ENCODE results near the gene TMEM163. TPM values are rescaled to one million over a fixed set of nuclear protein-coding genes. Genes with fewer than 3 reads are reported as not detected.
"Not testable (repeated sequence)": the region's sequence is repeated elsewhere in the genome, so short reads cannot be mapped to it uniquely, and the experiment has no call there.

Gene TMEM163
- polyA plus RNA-seq, 1 experiment, result not detected

GRCh38 chr2:134728163-134728562 lies 9.4 kb upstream of the TMEM163 start:
- no peak for DNase-seq (ENCODE audit: low read depth)
- no peak for TF ChIP-seq CTCF (IDR thresholded peaks at IDR 0.05; ENCODE audit: insufficient read depth, low read depth, low read length)
- H3K27me3 ChIP-seq (ENCODE audit: control insufficient read depth, insufficient read depth, low read length), result no peaks in the 10 kb centered on the region; the same call in 1 of the 2 replicates
- ChIA-PET POLR2A (no interaction called here), CTCF (no interaction called here)
- no peak overlapping the region for H3K4me3 ChIP-seq (ENCODE audit: low read depth, low read length)
- H3K36me3 ChIP-seq (ENCODE audit: control insufficient read depth, insufficient read depth, low read length), result no peaks in the 10 kb centered on the region

GRCh38 chr2:134727385-134727784 lies 8.6 kb upstream of the TMEM163 start:
- POLR2A ChIA-PET, result no interaction called here
- Histone ChIP-seq H3K27me3 (ENCODE audit: control insufficient read depth, insufficient read depth, low read length) (no peaks in the 10 kb centered on the region; the same call in 1 of the 2 replicates), H3K4me3 (ENCODE audit: low read depth, low read length) (no peak overlapping the region), H3K36me3 (ENCODE audit: control insufficient read depth, insufficient read depth, low read length) (no peaks in the 10 kb centered on the region)
- DNase-seq (ENCODE audit: low read depth), result no peak
- CTCF ChIA-PET, result no interaction called here
- no peak for TF ChIP-seq CTCF (IDR thresholded peaks at IDR 0.05; ENCODE audit: insufficient read depth, low read depth, low read length)

GRCh38 chr2:134726645-134727044 lies 7.8 kb upstream of the TMEM163 start:
- Histone ChIP-seq H3K36me3 (ENCODE audit: control insufficient read depth, insufficient read depth, low read length) (no peaks in the 10 kb centered on the region), H3K4me3 (ENCODE audit: low read depth, low read length) (no peak overlapping the region), H3K27me3 (ENCODE audit: control insufficient read depth, insufficient read depth, low read length) (no peaks in the 10 kb centered on the region; the same call in 1 of the 2 replicates)
- ChIA-PET CTCF (no interaction called here), POLR2A (no interaction called here)
- TF ChIP-seq CTCF (IDR thresholded peaks at IDR 0.05; ENCODE audit: insufficient read depth, low read depth, low read length), result no peak
- no peak for DNase-seq (ENCODE audit: low read depth)

GRCh38 chr2:134725876-134726275 lies 7.1 kb upstream of the TMEM163 start:
- no peak for TF ChIP-seq CTCF (IDR thresholded peaks at IDR 0.05; ENCODE audit: insufficient read depth, low read depth, low read length)
- no peak for DNase-seq (ENCODE audit: low read depth)
- POLR2A ChIA-PET, result no interaction called here
- Histone ChIP-seq H3K36me3 (ENCODE audit: control insufficient read depth, insufficient read depth, low read length) (no peaks in the 10 kb centered on the region), H3K27me3 (ENCODE audit: control insufficient read depth, insufficient read depth, low read length) (no peaks in the 10 kb centered on the region; the same call in 1 of the 2 replicates), H3K4me3 (ENCODE audit: low read depth, low read length) (no peak overlapping the region)
- CTCF ChIA-PET, result no interaction called here

- CTCF ChIA-PET, result no interaction called here
These were observed 5.5 kb upstream of the TMEM163 start for GRCh38 chr2:134724341-134724740.

GRCh38 chr2:134723742-134724141 lies 4.9 kb upstream of the TMEM163 start:
- CTCF ChIA-PET; H3K36me3 ChIP-seq (ENCODE audit: control insufficient read depth, insufficient read depth, low read length); POLR2A ChIA-PET; DNase-seq (ENCODE audit: low read depth); H3K4me3 ChIP-seq (ENCODE audit: low read depth, low read length): not testable (repeated sequence)
- peaks cover 16% of the 10 kb centered on the region for H3K27me3 ChIP-seq (ENCODE audit: control insufficient read depth, insufficient read depth, low read length)

More at GRCh38 chr2:134724341-134724740, 5.5 kb upstream of the TMEM163 start:
- no peak for TF ChIP-seq CTCF (IDR thresholded peaks at IDR 0.05; ENCODE audit: insufficient read depth, low read depth, low read length)
- Histone ChIP-seq H3K27me3 (ENCODE audit: control insufficient read depth, insufficient read depth, low read length) (peaks cover 13% of the 10 kb centered on the region), H3K36me3 (ENCODE audit: control insufficient read depth, insufficient read depth, low read length) (no peaks in the 10 kb centered on the region), H3K4me3 (ENCODE audit: low read depth, low read length) (no peak overlapping the region)
- POLR2A ChIA-PET, result no interaction called here
- no peak for DNase-seq (ENCODE audit: low read depth)

Data from BJ (cell line).